Measurements from ENCODE around the gene LYRM1.

GRCh38 chr16:20899477-20900298 lies 883 bp upstream of the LYRM1 start:
- TF ChIP-seq CTCF (IDR thresholded peaks at IDR 0.05; ENCODE audit: insufficient read depth, low read depth, low read length) (no peak), EZH2 (IDR thresholded peaks at IDR 0.05; ENCODE audit: insufficient read depth, low read length) (no peak)
